Endothelial cell of umbilical vein (primary cell): ENCODE results near the gene CACNA2D3. TPM values are rescaled to one million over a fixed set of nuclear protein-coding genes. Genes with fewer than 3 reads are reported as not detected.

Source experiments
- BruUV-seq: library from RNA; stranded (reverse); fragments of 400-500 nt; replicated peaks from 2 replicates; lab custom pipeline; 2021; lab: Mats Ljungman, UMichigan
- CTCF ChIA-PET: fragments of 300-600, 350-600 bp; sonication (Branson Sonifier 250); formaldehyde crosslinking; loops from one replicate; lab custom pipeline; 2021; ENCODE audit warnings: antibody characterized with exemption, inconsistent platforms; lab: Charles Lee
- POLR2A ChIA-PET: fragments of 300-600, 350-600 bp; sonication (Branson Sonifier 250); formaldehyde crosslinking; loops from one replicate; lab custom pipeline; 2021; ENCODE audit warnings: antibody characterized with exemption, inconsistent platforms; lab: Charles Lee
- DNase-seq: peaks from one replicate; pipeline ENCODE4 v3.0.0-alpha.2; 2011; ENCODE audit warnings: low read depth, low spot score
- FAIRE-seq: peaks from 2 replicates; lab custom pipeline; 2011; peaks lifted over from hg19 to GRCh38; lab: Jason Lieb, UNC
- H2AFZ ChIP-seq: 2 replicates; pipeline ENCODE4 v1.6.0; 2012; ENCODE audit warnings: low read depth, low read length, control low read depth, inconsistent platforms
- H3K27ac ChIP-seq: 2 replicates; pipeline ENCODE4 v1.5.1; 2011; ENCODE audit warnings: low read depth, mild to moderate bottlenecking, control low read depth, low read length, moderate library complexity; ENCODE audit not compliant: insufficient read depth
- H3K27me3 ChIP-seq, 2 experiments: 2 replicates each; pipeline versions ENCODE4 v1.6.0 to v1.6.1; 2011; ENCODE audit warnings: low read length in 2 of 2, mixed read lengths in 1 of 2; ENCODE audit not compliant: control insufficient read depth in 2 of 2, insufficient read depth in 2 of 2
- H3K36me3 ChIP-seq, 2 experiments: 2 replicates in 1 of 2; 3 replicates in 1 of 2; pipeline ENCODE4 v1.5.1; 2011; ENCODE audit warnings: low read length in 2 of 2, mild to moderate bottlenecking in 1 of 2, moderate library complexity in 1 of 2; ENCODE audit not compliant: control insufficient read depth in 2 of 2, insufficient read depth in 2 of 2; ENCODE audit errors: extremely low read depth in 1 of 2
- H3K4me1 ChIP-seq: 3 replicates; pipeline ENCODE4 v1.5.1; 2011; ENCODE audit warnings: mild to moderate bottlenecking, low read length; ENCODE audit not compliant: control insufficient read depth, insufficient read depth; ENCODE audit errors: extremely low read depth
- H3K4me2 ChIP-seq: 2 replicates; pipeline ENCODE4 v1.6.1; 2011; ENCODE audit warnings: low read length, control low read depth, mixed read lengths; ENCODE audit not compliant: insufficient read depth
- H3K4me3 ChIP-seq, 3 experiments: fragments of 200-600 bp in 1 of 3; sonication (generic), shearing (Covaris generic) in 1 of 3; replicated peaks in 1 of 3; 2 replicates each; pipeline ENCODE4 v1.5.1; 2011 to 2016; ENCODE audit warnings: control low read depth in 3 of 3, low read length in 3 of 3, mild to moderate bottlenecking in 2 of 3, inconsistent platforms in 1 of 3, low read depth in 1 of 3, moderate library complexity in 1 of 3; ENCODE audit not compliant: insufficient read depth in 1 of 3
- H3K79me2 ChIP-seq: 2 replicates; pipeline ENCODE4 v1.6.0; 2012; ENCODE audit warnings: low read length, inconsistent platforms; ENCODE audit not compliant: control insufficient read depth, insufficient read depth
- H3K9ac ChIP-seq: replicated peaks from 2 replicates; pipeline ENCODE3; 2011; ENCODE audit warnings: low read length, control low read depth; ENCODE audit not compliant: insufficient read depth; ENCODE audit errors: extremely low read depth
- H3K9me1 ChIP-seq: replicated peaks from 3 replicates; pipeline ENCODE4 v1.6.0; 2011; ENCODE audit warnings: mild to moderate bottlenecking, low read length; ENCODE audit not compliant: control insufficient read depth, insufficient read depth; ENCODE audit errors: extremely low read depth
- H3K9me3 ChIP-seq: replicated peaks from 2 replicates; pipeline ENCODE4 v1.5.1; 2012; ENCODE audit warnings: low read length, inconsistent platforms; ENCODE audit not compliant: control insufficient read depth, insufficient read depth
- H4K20me1 ChIP-seq: replicated peaks from 2 replicates; pipeline ENCODE3; 2011; ENCODE audit warnings: mild to moderate bottlenecking, low read length; ENCODE audit not compliant: control insufficient read depth, insufficient read depth; ENCODE audit errors: extremely low read depth
- EZH2 ChIP-seq: IDR thresholded peaks from 2 replicates; pipeline ENCODE4 v1.6.1; 2012; ENCODE audit warnings: borderline replicate concordance, low read depth, mild to moderate bottlenecking, moderate library complexity, low read length, inconsistent platforms; ENCODE audit not compliant: severe bottlenecking
- FOS ChIP-seq: IDR thresholded peaks from 2 replicates; pipeline ENCODE4 v1.6.1; 2011; ENCODE audit warnings: mild to moderate bottlenecking, low read length, moderate library complexity, borderline replicate concordance; ENCODE audit not compliant: insufficient read depth
- GATA2 ChIP-seq: IDR thresholded peaks from 2 replicates; pipeline ENCODE4 v1.7.0; 2011; ENCODE audit warnings: low read depth, mild to moderate bottlenecking, moderate library complexity, mixed read lengths, low read length; ENCODE audit not compliant: insufficient read length, insufficient read depth
- JUN ChIP-seq: IDR thresholded peaks from 2 replicates; pipeline ENCODE4 v1.6.1; 2011; ENCODE audit warnings: borderline replicate concordance, low read depth; ENCODE audit not compliant: insufficient read length, insufficient read depth
- MYC ChIP-seq: IDR thresholded peaks from one replicate; pipeline ENCODE4 v1.6.1; 2011; ENCODE audit warnings: mild to moderate bottlenecking, low read depth, low read length
- POLR2A ChIP-seq: IDR thresholded peaks from 2 replicates; pipeline ENCODE4 v1.6.1; 2012; ENCODE audit warnings: low read depth, mild to moderate bottlenecking, control low read depth, low read length
- POLR2AphosphoS5 ChIP-seq: IDR thresholded peaks from 2 replicates; pipeline ENCODE4 v1.6.1; 2012; ENCODE audit warnings: low read depth, mild to moderate bottlenecking, control low read depth, low read length, moderate library complexity; ENCODE audit not compliant: insufficient read depth
- dilution Hi-C: fragments of 300-500 bp; cut with MboI; formaldehyde crosslinking; loops from one replicate; pipeline ENCODE4 v1.15.0; 2019; ENCODE audit warnings: low sequenced_read_pairs; ENCODE audit not compliant: extremely low pct_ligation_motif_present
- intact Hi-C: fragments of 100-400 bp; cut with micrococcal nuclease; formaldehyde crosslinking; loops from one replicate; pipeline ENCODE4 v1.10.0; 2022
- polyA plus RNA-seq, 4 experiments: library from polyadenylated mRNA; depleted of rRNA in 3 of 4; stranded (reverse) in 3 of 4; unstranded in 1 of 4; fragments of >200 nt; gene quantifications; 2 replicates each; pipeline versions ENCODE4 v1.2.1 to v1.2.3, GENCODE V29; 2011 to 2012; ENCODE audit warnings: missing spikeins in 1 of 4
- total RNA-seq: library from RNA; stranded (reverse); gene quantifications from 2 replicates; pipeline ENCODE4 v1.2.3, GENCODE V29; 2021
- TF ChIP-seq, protein P1 (sequence below): IDR thresholded peaks from 2 replicates; pipeline ENCODE4 v1.6.1; 2011; ENCODE audit not compliant: insufficient read depth, insufficient read length
- TF ChIP-seq, protein P2 (sequence below), 2 donors: IDR thresholded peaks; 1 replicate in 1 of 2; 2 replicates in 1 of 2; pipeline ENCODE4 v1.5.1; 2011; ENCODE audit warnings: low read length in 2 of 2, mild to moderate bottlenecking in 2 of 2, moderate library complexity in 2 of 2, control low read depth in 1 of 2, inconsistent platforms in 1 of 2, low read depth in 1 of 2; ENCODE audit not compliant: insufficient read depth in 1 of 2; ENCODE audit errors: extremely low read depth in 1 of 2

The CACNA2D3 gene
- total and polyA plus RNA-seq, 2 donors (not counting 3 experiments of a cell fraction or from before 2014, with no cell fraction given) = not detected

DNA sequence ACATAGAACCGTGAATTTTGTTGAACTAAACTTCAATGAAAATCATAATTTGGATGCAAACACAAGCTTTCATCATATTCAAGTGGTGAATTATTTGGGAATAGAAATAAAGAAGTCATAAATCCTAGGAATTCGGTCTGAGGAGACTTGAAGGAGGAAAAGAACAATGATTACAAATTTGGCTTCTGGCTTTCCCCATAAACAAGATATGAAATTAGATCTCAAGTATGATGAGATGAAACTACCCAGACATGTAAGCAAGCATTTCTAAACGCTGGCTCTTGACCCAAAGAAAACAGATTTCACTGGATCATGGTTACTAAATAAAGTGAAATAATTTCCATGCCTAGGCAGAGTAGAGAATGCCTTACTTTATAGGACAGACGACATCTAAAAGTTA lies 952.4 kb downstream of the CACNA2D3 start:
- H3K36me3 ChIP-seq = no peaks in the 10 kb centered on the region
- no peaks in the 10 kb centered on the region for H3K4me1 ChIP-seq
- TF ChIP-seq POLR2A (no peak), FOS (no peak), MYC (no peak), JUN (no peak), POLR2AphosphoS5 (no peak), EZH2 (no peak), GATA2 (no peak)
- TF ChIP-seq, protein P1, sequence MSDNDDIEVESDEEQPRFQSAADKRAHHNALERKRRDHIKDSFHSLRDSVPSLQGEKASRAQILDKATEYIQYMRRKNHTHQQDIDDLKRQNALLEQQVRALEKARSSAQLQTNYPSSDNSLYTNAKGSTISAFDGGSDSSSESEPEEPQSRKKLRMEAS = no peak
- TF ChIP-seq, protein P2, sequence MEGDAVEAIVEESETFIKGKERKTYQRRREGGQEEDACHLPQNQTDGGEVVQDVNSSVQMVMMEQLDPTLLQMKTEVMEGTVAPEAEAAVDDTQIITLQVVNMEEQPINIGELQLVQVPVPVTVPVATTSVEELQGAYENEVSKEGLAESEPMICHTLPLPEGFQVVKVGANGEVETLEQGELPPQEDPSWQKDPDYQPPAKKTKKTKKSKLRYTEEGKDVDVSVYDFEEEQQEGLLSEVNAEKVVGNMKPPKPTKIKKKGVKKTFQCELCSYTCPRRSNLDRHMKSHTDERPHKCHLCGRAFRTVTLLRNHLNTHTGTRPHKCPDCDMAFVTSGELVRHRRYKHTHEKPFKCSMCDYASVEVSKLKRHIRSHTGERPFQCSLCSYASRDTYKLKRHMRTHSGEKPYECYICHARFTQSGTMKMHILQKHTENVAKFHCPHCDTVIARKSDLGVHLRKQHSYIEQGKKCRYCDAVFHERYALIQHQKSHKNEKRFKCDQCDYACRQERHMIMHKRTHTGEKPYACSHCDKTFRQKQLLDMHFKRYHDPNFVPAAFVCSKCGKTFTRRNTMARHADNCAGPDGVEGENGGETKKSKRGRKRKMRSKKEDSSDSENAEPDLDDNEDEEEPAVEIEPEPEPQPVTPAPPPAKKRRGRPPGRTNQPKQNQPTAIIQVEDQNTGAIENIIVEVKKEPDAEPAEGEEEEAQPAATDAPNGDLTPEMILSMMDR (IDR thresholded peaks at IDR 0.05; ENCODE audit: extremely low read depth in 1 of 2, insufficient read depth in 1 of 2, low read depth in 1 of 2, low read length in 2 of 2) = no peak
- H3K4me2 ChIP-seq = no peak overlapping the region
- H2AFZ ChIP-seq = no peak overlapping the region
- H3K27me3 ChIP-seq = no peaks in the 10 kb centered on the region
- H4K20me1 ChIP-seq = no peaks in the 10 kb centered on the region
- intact Hi-C loops (no loop called here), dilution Hi-C loops (no loop called here)
- ChIA-PET POLR2A (no interaction called here), CTCF (no interaction called here)
- H3K27ac ChIP-seq = no peak overlapping the region
- no peak for FAIRE-seq
- no peak for DNase-seq
- BruUV-seq = no TSS peak
- no peak overlapping the region for H3K9ac ChIP-seq
- no peaks in the 10 kb centered on the region for H3K9me3 ChIP-seq
- H3K79me2 ChIP-seq = no peaks in the 10 kb centered on the region
- no peaks in the 10 kb centered on the region for H3K9me1 ChIP-seq
- H3K4me3 ChIP-seq = no peak overlapping the region
